SK-N-SH (cell line): ENCODE data around the gene ZNF804A. TPM values are rescaled to one million over a fixed set of nuclear protein-coding genes. Genes with fewer than 3 reads are reported as not detected.

Experiments used
- CTCF ChIA-PET: fragments of 300-600, 350-600 bp; formaldehyde crosslinking; extraction: SDS; loops from one replicate; lab custom pipeline; 2021; lab: Yijun Ruan, JAX
- POLR2A ChIA-PET: fragments of 350-600 bp; sonication (Branson Sonifier 250); formaldehyde crosslinking; extraction: SDS; loops from one replicate; lab custom pipeline; 2020; ENCODE audit warnings: antibody characterized with exemption, inconsistent platforms; lab: Yijun Ruan, JAX
- DNase-seq: peaks from one replicate; pipeline ENCODE4 v3.0.0; 2012
- H2AFZ ChIP-seq: fragments of 200-600 bp; sonication (generic); 2 replicates; pipeline ENCODE4 v1.8.1; 2016; ENCODE audit warnings: antibody characterized with exemption, mild to moderate bottlenecking, low read depth
- H3F3A ChIP-seq: fragments of 200-600 bp; sonication (generic); replicated peaks from 2 replicates; pipeline ENCODE3; 2016; ENCODE audit warnings: antibody characterized with exemption, mild to moderate bottlenecking; ENCODE audit not compliant: insufficient read depth
- H3K27ac ChIP-seq, 2 experiments: fragments of 200-500 bp in 1 of 2; fragments of 200-600 bp in 1 of 2; sonication (Bioruptor generic) in 1 of 2; sonication (generic), shearing (Covaris generic) in 1 of 2; 2 replicates each; pipeline versions ENCODE4 v1.5.1 to v1.6.1; 2014 to 2016; ENCODE audit warnings: low read depth in 2 of 2, inconsistent platforms in 1 of 2, low read length in 1 of 2, mild to moderate bottlenecking in 1 of 2, mixed read lengths in 1 of 2
- H3K27me3 ChIP-seq: fragments of 200-600 bp; sonication (generic), shearing (Covaris generic); 2 replicates; pipeline ENCODE4 v1.6.1; 2016; ENCODE audit warnings: mixed run types; ENCODE audit not compliant: insufficient read depth
- H3K36me3 ChIP-seq, 2 experiments: fragments of 200-500 bp in 1 of 2; fragments of 200-600 bp in 1 of 2; sonication (Bioruptor generic) in 1 of 2; sonication (generic) in 1 of 2; replicated peaks in 1 of 2; 2 replicates each; pipeline versions ENCODE3 to v1.5.1; 2014 to 2016; ENCODE audit warnings: low read length in 1 of 2, mild to moderate bottlenecking in 1 of 2; ENCODE audit not compliant: insufficient read depth in 2 of 2, control insufficient read depth in 1 of 2
- H3K4me1 ChIP-seq, 2 experiments: fragments of 200-500 bp in 1 of 2; fragments of 200-600 bp in 1 of 2; sonication (Bioruptor generic) in 1 of 2; sonication (generic), shearing (Covaris generic) in 1 of 2; 2 replicates each; pipeline versions ENCODE4 v1.5.1 to v1.6.1; 2014 to 2016; ENCODE audit warnings: low read depth in 1 of 2, low read length in 1 of 2, mixed run types in 1 of 2; ENCODE audit not compliant: insufficient read depth in 2 of 2, control insufficient read depth in 1 of 2
- H3K4me2 ChIP-seq: fragments of 200-600 bp; sonication (generic), shearing (Covaris generic); 2 replicates; pipeline ENCODE4 v1.6.1; 2017; ENCODE audit warnings: mixed run types
- H3K4me3 ChIP-seq, 2 experiments: fragments of 200-500 bp in 1 of 2; fragments of 200-600 bp in 1 of 2; sonication (Bioruptor generic) in 1 of 2; sonication (generic), shearing (Covaris generic) in 1 of 2; 2 replicates each; pipeline versions ENCODE4 v1.5.1 to v1.8.1; 2014 to 2016; ENCODE audit warnings: low read depth in 2 of 2, inconsistent platforms in 1 of 2, low read length in 1 of 2, mild to moderate bottlenecking in 1 of 2, mixed read lengths in 1 of 2, moderate library complexity in 1 of 2
- H3K79me2 ChIP-seq: fragments of 200-600 bp; sonication (generic); 2 replicates; pipeline ENCODE4 v1.8.1; 2017; ENCODE audit warnings: mild to moderate bottlenecking; ENCODE audit not compliant: insufficient read depth
- H3K9ac ChIP-seq: fragments of 200-600 bp; sonication (generic); 2 replicates; pipeline ENCODE4 v1.6.1; 2017; ENCODE audit warnings: mixed run types
- H3K9me2 ChIP-seq: fragments of 200-600 bp; sonication (generic); 2 replicates; pipeline ENCODE4 v1.6.1; 2017; ENCODE audit warnings: mixed run types
- H3K9me3 ChIP-seq: fragments of 200-600 bp; sonication (generic); 2 replicates; pipeline ENCODE4 v1.6.1; 2017; ENCODE audit warnings: mixed run types, mild to moderate bottlenecking, moderate library complexity
- H4K20me1 ChIP-seq: fragments of 200-600 bp; sonication (generic); 2 replicates; pipeline ENCODE4 v1.6.1; 2017; ENCODE audit warnings: mild to moderate bottlenecking, mixed run types; ENCODE audit not compliant: insufficient read depth
- ELF1 ChIP-seq: IDR thresholded peaks from 2 replicates; pipeline ENCODE4 v1.4.0; 2012
- FOSL2 ChIP-seq: IDR thresholded peaks from 2 replicates; pipeline ENCODE4 v1.4.0; 2012; ENCODE audit warnings: low read depth, mild to moderate bottlenecking, moderate library complexity, borderline replicate concordance
- FOXJ3 ChIP-seq: sonication (generic); formaldehyde crosslinking; IDR thresholded peaks from 2 replicates; pipeline ENCODE4 v1.5.1; 2020; ENCODE audit warnings: mild to moderate bottlenecking, missing genetic modification reagents
- FOXM1 ChIP-seq: IDR thresholded peaks from 2 replicates; pipeline ENCODE4 v1.4.0; 2012; ENCODE audit warnings: low read depth, mild to moderate bottlenecking
- IRF3 ChIP-seq: fragments of 150-350 bp; IDR thresholded peaks from 2 replicates; pipeline ENCODE4 v1.6.1; 2016; ENCODE audit warnings: mild to moderate bottlenecking, low read depth, low read length
- JUND ChIP-seq: IDR thresholded peaks from 2 replicates; pipeline ENCODE4 v1.4.0; 2012
- MAX ChIP-seq: IDR thresholded peaks from 2 replicates; pipeline ENCODE4 v1.4.0; 2012; ENCODE audit warnings: low read depth
- MXI1 ChIP-seq: IDR thresholded peaks from 2 replicates; pipeline ENCODE4 v1.6.1; 2012; ENCODE audit warnings: mild to moderate bottlenecking, low read depth, low read length, improper control_type of control experiment
- NFIC ChIP-seq: IDR thresholded peaks from 2 replicates; pipeline ENCODE4 v1.4.0; 2012; ENCODE audit warnings: borderline replicate concordance
- NRF1 ChIP-seq: IDR thresholded peaks from 2 replicates; pipeline ENCODE4 v1.6.1; 2012; ENCODE audit warnings: low read depth, mild to moderate bottlenecking, low read length
- PBX3 ChIP-seq: IDR thresholded peaks from 2 replicates; pipeline ENCODE4; 2012
- POLR2AphosphoS5 ChIP-seq: IDR thresholded peaks from 2 replicates; pipeline ENCODE4 v1.6.1; 2012; ENCODE audit warnings: low read depth, low read length
- RAD21 ChIP-seq: IDR thresholded peaks from 2 replicates; pipeline ENCODE4 v1.6.1; 2012; ENCODE audit warnings: mild to moderate bottlenecking, low read length
- RFX5 ChIP-seq: IDR thresholded peaks from 2 replicates; pipeline ENCODE4 v1.6.1; 2012; ENCODE audit warnings: mild to moderate bottlenecking, improper control_type of control experiment, low read length
- TAF1 ChIP-seq: IDR thresholded peaks from 2 replicates; pipeline ENCODE4 v1.6.1; 2012; ENCODE audit warnings: low read depth, mild to moderate bottlenecking, low read length, moderate library complexity, borderline replicate concordance
- TCF12 ChIP-seq: IDR thresholded peaks from 2 replicates; pipeline ENCODE4 v1.4.0; 2012
- TEAD4 ChIP-seq: IDR thresholded peaks from 2 replicates; pipeline ENCODE4 v1.4.0; 2012; ENCODE audit warnings: mild to moderate bottlenecking, borderline replicate concordance; ENCODE audit not compliant: insufficient read depth
- USF1 ChIP-seq: IDR thresholded peaks from 2 replicates; pipeline ENCODE4 v1.4.0; 2012; ENCODE audit warnings: low read depth, borderline replicate concordance
- YY1 ChIP-seq: IDR thresholded peaks from 2 replicates; pipeline ENCODE4 v1.4.0; 2012; ENCODE audit warnings: low read depth, mild to moderate bottlenecking
- WGBS: methylation state at CpG from one replicate; pipeline ENCODE4 v1.1.6; 2017; ENCODE audit warnings: low lambda C conversion rate; 5-methylcytosine and 5-hydroxymethylcytosine counted together
- polyA plus RNA-seq, 3 experiments: library from polyadenylated mRNA; depleted of rRNA; stranded (reverse); fragments of >200 nt; gene quantifications; 2 replicates each; pipeline ENCODE4 v1.2.3, GENCODE V29; 2012

The ZNF804A gene
- 0.02 TPM in 2 replicates for polyA plus RNA-seq (2012; rRNA removed)
- polyA plus RNA-seq (2012; cell fraction: cytosol; rRNA removed) = 0.01 and 0.03 TPM in 2 replicates
- 0.02 TPM in 1 of 2 replicates, not detected in the other for polyA plus RNA-seq (2012; cell fraction: nucleus; rRNA removed)

GRCh38 chr2:184598316-184599053 is at the start of gene ZNF804A:
ZNF804A (plus strand) TSS chr2:184598529; CDS start chr2:184598960, 431 bp downstream.
- peaks cover 0 to 13% of the 10 kb centered on the region in 2 experiments; a peak in 3 of 4 replicates for H3K4me1 ChIP-seq
- H3K4me2 ChIP-seq = peak within 1 kb of the TSS; percentile 88
- ChIA-PET CTCF (interaction anchor here (1.3 kb wide), 1 partner anchor 12 kb away, joined by 6 read pairs; no protein-coding TSS in a partner anchor), POLR2A (interaction anchor here (0.7 kb wide), 1 partner anchor 12 kb away, joined by 3 read pairs; no protein-coding TSS in a partner anchor)
- no peaks in the 10 kb centered on the region for H3K79me2 ChIP-seq
- H3K9me3 ChIP-seq = peaks cover 4% of the 10 kb centered on the region; the same call in 1 of the 2 replicates
- peak; percentile 89 for DNase-seq
- H3K36me3 ChIP-seq = no peaks in the 10 kb centered on the region
- H3F3A ChIP-seq = no peaks in the 10 kb centered on the region
- TF ChIP-seq MAX (peak; percentile 22; the same call in 1 of the 2 replicates), RFX5 (no peak), FOXJ3 (CRISPR knock-in tag) (no peak), POLR2AphosphoS5 (no peak), USF1 (no peak), JUND (no peak), RAD21 (no peak), TCF12 (no peak), FOXM1 (no peak), MXI1 (peak; percentile 48; the same call in 1 of the 2 replicates), TEAD4 (no peak)
- peak within 1 kb of the TSS in 1 of 2 experiments; percentile 24; a peak in 2 of 4 replicates for H3K27ac ChIP-seq
- H3K27me3 ChIP-seq = no peaks in the 10 kb centered on the region; the same call in 1 of the 2 replicates
- peak within 1 kb of the TSS; percentile 62 to 71 for H3K4me3 ChIP-seq
- H3K9me2 ChIP-seq = no peaks in the 10 kb centered on the region
- no peaks in the 10 kb centered on the region for H4K20me1 ChIP-seq
- H3K9ac ChIP-seq = peak within 1 kb of the TSS; percentile 40; the same call in 1 of the 2 replicates
- 1% methylated on average over 27 of the region's 88 CpGs for WGBS
- H2AFZ ChIP-seq = peak within 1 kb of the TSS; percentile 85

GRCh38 chr2:184549153-184549552 is 49.2 kb upstream of the ZNF804A start:
- CTCF ChIA-PET = no interaction called here
- no peak overlapping the region for H3K4me3 ChIP-seq
- DNase-seq = no peak
- H3K9me3 ChIP-seq = no peaks in the 10 kb centered on the region
- no peaks in the 10 kb centered on the region for H3K36me3 ChIP-seq
- H3K9me2 ChIP-seq = no peaks in the 10 kb centered on the region
- H3K79me2 ChIP-seq = no peaks in the 10 kb centered on the region
- 27% methylated on average over 2 of the region's 2 CpGs for WGBS
- H3K9ac ChIP-seq = no peak overlapping the region
- no peak overlapping the region for H3K4me2 ChIP-seq
- H2AFZ ChIP-seq = no peak overlapping the region
- no peaks in the 10 kb centered on the region for H3K27me3 ChIP-seq
- no peaks in the 10 kb centered on the region for H3K4me1 ChIP-seq
- no peaks in the 10 kb centered on the region for H3F3A ChIP-seq
- no peak overlapping the region for H3K27ac ChIP-seq
- H4K20me1 ChIP-seq = no peaks in the 10 kb centered on the region
- POLR2A ChIA-PET = no interaction called here
- TF ChIP-seq FOSL2 = no peak
- no peak for TF ChIP-seq MXI1
- TF ChIP-seq TEAD4 = no peak
- no peak for TF ChIP-seq NFIC
- no peak for TF ChIP-seq PBX3
- TF ChIP-seq NRF1 = no peak
- TF ChIP-seq TCF12 = no peak
- no peak for TF ChIP-seq IRF3
- no peak for TF ChIP-seq YY1
- TF ChIP-seq TAF1 = no peak
- no peak for TF ChIP-seq ELF1
- no peak for TF ChIP-seq FOXM1
- TF ChIP-seq USF1 = no peak
